GM10847 (cell line): Measurements from ENCODE around the gene DIP2A.

Experiments
- POLR2A ChIP-seq: IDR thresholded peaks from 2 replicates; pipeline ENCODE4 v1.6.1; 2011; ENCODE audit not compliant: insufficient read length; ENCODE audit errors: extremely low read depth

Gene DIP2A

DNA sequence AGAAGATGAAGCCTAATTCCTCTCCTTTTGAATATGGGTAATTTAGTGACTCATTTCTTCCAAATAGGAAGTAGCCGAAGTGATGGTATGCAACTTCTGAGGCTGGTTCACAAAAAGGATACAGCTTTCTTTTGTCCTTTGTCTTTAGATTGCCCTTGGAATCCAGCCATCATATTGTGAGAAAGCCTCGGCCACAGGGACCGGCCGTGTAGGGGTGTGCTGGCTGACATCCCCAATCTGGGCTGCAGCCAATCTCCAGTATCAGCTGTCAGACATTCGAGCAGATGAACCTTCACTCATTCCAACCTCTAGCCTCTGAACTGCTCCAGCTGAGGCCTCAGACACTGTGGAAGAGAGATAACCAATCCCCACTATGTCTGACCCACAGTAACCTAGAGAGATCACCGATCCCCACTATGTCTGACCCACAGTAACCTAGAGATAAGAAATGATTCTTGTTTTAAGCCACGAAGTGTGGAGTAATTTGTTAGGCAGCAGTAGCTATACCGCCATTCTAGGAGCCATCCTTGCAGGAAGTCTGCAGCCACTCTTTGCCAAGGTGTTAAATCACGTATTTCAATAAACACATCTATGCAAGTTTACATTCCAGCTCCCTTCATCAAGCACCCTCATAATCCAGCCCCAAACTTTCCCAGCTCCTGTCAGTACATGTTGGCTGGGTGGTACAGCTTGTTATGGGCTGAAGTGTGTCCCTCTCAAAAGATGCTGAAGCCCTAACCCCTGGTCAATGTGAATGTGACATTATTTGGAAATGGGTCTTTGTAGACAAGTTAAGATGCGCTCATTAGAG, 2.9 kb upstream of the DIP2A start:
- TF ChIP-seq POLR2A, result no peak

- TF ChIP-seq POLR2A, result no peak
These were observed 1.9 kb upstream of the DIP2A start for GRCh38 chr21:46456750-46457149.

DNA sequence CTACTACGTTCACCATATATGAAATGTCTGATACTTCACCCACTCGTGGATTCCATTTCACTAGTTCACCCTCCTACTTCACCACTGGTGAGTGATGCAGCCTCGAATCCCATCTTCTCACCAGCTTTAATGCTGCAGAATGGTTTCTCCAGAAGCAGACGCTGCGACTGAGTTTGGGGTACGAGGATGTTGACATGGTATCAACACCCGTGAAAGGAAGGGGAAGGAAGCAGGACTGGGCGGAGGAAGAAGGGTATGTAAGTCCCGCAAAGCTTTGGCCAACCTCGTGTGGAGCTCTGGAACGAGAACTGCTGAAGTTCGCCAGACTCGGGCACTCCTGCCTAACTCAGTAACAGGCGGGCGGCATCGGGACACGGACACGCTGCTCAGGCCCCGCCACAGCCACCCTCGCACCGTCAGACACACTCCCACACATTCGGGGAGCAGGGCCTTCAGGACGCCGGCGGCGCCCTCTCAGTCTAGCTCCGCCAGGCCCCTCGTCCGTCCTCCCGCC, 833 bp upstream of the DIP2A start:
- TF ChIP-seq POLR2A, result no peak

DNA sequence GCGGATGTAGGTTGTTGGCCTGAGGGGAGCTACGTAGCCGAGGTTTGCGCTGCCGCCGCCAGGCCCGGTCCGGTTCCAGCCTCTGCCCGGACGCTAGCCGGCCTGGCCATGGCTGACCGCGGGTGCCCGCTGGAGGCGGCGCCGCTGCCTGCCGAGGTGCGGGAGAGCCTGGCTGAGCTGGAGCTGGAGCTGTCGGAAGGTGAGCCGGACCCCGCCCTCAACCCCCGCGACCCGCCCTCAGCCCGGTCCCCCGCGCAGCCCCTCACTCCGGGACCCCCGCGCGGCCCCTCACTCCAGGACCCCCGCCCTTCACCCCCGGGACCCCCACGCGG, 299 bp downstream of the DIP2A start:
- no peak for TF ChIP-seq POLR2A

DNA sequence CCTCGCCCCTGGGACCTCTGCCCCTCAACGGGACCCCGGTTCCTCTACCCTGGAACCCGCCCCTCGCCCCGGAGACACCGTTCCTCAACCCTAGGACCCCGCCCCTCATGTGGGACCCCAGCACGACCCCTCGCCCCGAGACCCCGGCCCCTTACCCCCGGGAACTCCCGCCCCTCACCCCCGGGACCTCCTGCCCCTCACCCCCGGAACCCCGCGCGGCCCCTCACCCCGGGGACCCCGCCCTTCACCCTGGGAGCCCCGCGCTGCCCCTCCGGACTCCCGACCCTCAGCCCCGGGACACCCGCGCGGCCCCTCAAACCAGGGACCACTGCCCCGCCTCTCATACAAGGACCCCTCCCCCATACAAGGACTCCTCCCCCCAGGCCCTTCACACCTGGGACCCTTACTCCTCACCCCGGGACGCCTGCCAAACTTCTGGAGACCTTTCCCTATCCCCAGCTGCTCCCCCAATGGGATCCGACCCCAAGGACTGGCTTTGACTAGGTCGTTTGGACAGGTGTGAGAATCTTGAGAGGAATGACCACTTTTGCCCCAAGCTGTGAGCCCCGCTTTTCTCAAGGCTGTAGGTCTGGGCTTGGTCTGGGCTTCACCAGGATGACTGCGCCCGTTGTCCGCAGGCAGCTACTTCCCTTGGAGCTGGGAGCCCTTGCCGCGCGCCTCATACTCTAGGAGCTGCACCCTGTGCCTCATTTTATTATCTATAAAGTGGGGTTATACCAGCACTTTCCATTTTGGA, 843 bp downstream of the DIP2A start:
- no peak for TF ChIP-seq POLR2A

DNA sequence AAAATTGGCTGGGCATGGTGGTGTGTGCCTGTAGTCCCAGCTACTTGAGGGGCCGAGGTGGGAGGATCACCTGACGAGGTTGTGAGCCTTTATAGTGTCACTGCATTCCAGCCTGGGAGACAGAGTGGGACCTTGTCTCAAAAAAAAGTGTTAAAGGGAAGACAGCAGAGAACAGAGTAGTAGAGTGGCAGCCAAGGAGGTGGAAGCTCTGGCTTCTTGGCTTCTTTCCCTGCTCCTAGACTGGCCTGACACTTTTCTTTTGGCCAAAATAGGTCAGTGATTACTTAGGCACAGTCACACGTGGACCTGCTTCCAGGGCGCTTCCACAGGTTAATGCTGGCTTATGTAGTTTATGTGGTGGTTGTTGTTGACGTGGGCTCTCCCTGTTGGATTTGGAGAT, 3.2 kb downstream of the DIP2A start:
- no peak for TF ChIP-seq POLR2A

- TF ChIP-seq POLR2A, result no peak
These were observed 7.0 kb downstream of the DIP2A start for GRCh38 chr21:46465651-46466050.

- TF ChIP-seq POLR2A, result no peak
These were observed 9.6 kb downstream of the DIP2A start for GRCh38 chr21:46468108-46468774.

DNA sequence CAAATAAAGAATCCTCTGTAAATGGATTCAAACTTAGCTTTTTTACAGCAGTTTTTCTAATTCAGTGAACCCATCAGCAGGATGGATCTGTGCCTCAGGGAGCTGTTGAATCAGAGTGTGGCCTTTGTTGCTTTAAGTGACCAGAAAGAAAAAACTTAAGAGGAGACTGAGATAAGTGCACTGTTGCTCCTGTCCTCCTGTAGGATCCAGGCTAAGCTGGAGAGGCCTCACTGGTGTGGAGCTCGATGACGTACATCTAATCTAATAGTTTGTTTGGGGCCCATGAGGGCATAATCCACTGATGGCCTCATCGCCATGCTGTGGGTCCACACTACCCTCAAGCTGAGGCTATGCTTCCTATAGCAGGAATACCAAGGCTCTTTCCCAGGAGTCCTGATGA, 10.6 kb downstream of the DIP2A start:
- TF ChIP-seq POLR2A, result no peak

DNA sequence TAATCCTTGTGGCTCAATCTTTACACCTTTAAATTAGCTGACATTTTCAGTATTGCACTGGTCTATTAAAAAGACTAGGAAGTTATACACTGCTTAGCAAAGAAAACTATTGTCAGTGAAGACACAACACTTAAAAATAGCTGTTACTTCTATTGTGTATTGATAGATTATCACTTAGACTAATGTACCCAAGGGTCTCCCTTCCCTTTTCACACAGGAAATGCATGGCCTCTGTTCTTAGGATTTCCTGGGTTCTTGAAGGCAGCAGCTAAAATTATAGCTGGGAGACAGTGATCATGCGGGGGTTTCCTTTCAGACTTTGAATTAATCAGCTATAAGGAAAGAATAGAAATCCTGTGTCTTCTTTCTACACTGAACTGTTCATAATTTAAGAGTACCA, 12.8 kb downstream of the DIP2A start:
- TF ChIP-seq POLR2A, result no peak

- TF ChIP-seq POLR2A, result no peak
These were observed 13.6 kb downstream of the DIP2A start for GRCh38 chr21:46472246-46472645.

GRCh38 chr21:46474382-46474781, 15.7 kb downstream of the DIP2A start:
- no peak for TF ChIP-seq POLR2A

GRCh38 chr21:46475296-46475695, 16.6 kb downstream of the DIP2A start:
- no peak for TF ChIP-seq POLR2A

- no peak for TF ChIP-seq POLR2A
These were observed 19.1 kb downstream of the DIP2A start for GRCh38 chr21:46477765-46478164.

DNA sequence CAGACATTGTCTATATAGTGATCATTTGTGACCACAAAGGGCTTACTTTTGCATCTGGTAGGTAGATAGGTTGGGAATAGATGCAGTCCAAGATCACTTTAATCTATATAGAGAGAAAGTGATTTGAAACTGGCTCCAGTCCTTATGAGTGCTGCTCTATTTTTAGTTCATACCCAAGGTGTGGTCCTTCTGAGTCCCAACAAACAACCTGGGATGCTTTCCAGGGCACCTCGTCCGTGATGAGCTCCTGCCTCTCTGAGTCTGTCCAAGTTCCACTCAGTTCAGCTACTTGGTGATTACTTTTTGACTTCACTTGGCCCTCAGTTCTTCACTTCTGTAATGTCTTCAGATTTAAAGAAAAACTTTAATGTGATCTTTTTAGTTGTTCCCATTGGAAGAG, 20.2 kb downstream of the DIP2A start:
- TF ChIP-seq POLR2A, result no peak

DNA sequence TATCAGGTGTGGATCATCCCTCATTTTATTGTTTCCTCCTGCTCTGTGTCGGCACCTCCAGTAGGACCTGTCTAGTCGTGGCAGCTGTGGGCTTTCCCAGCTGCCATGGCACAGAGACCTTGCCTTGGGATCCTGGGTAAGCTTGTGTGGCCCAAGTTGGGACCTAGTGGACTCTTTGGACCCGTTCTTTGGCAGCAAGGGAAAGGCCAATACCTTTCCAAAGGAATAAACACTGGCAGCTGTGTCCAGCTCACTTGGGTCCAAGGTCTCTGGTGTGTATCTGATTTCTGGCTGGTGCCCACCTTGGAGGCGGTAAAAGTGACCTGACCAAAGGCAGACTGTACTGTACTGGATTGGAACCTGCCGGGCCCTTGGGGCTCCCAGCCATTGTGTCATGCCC, 21.8 kb downstream of the DIP2A start:
- no peak for TF ChIP-seq POLR2A
